Measurements from ENCODE around the gene SLC11A2.

DNA sequence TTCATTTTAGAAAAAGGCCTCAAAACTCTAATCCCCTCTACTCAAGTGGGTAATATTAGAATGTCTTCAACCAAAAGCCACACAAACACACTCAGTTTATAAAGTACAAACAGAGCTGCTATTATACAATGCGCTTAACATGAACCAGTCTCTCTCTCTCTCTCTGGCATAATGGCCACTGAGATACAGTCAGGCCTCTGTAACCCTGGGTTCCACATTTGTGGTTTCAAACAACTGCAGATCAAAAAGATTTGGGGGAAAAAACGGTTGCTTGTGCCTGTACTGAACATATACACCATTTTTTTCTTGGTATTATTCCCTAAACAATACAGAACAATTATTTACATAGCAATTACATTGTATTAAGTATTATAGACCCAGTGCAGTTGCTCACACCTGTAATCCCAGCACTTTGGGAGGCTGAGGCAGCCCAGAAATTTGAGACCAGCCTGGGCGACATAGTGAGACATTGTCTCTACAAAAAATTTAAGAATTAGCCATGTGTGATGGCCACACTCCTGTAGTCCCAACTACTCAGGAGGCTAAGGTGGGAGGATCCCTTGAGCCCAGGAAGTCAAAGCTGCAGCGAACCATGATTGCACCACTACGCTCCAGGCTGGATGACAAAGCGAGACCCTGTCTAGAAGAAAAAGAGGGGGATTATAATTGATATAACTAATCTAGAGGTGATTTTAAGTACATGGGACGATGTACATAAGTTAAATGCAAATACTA, 5.6 kb downstream of the SLC11A2 start:
- TF ChIP-seq EZH2 (IDR thresholded peaks at IDR 0.05; ENCODE audit: borderline replicate concordance, low read length), result no peak
- TF ChIP-seq, protein P1, sequence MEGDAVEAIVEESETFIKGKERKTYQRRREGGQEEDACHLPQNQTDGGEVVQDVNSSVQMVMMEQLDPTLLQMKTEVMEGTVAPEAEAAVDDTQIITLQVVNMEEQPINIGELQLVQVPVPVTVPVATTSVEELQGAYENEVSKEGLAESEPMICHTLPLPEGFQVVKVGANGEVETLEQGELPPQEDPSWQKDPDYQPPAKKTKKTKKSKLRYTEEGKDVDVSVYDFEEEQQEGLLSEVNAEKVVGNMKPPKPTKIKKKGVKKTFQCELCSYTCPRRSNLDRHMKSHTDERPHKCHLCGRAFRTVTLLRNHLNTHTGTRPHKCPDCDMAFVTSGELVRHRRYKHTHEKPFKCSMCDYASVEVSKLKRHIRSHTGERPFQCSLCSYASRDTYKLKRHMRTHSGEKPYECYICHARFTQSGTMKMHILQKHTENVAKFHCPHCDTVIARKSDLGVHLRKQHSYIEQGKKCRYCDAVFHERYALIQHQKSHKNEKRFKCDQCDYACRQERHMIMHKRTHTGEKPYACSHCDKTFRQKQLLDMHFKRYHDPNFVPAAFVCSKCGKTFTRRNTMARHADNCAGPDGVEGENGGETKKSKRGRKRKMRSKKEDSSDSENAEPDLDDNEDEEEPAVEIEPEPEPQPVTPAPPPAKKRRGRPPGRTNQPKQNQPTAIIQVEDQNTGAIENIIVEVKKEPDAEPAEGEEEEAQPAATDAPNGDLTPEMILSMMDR (IDR thresholded peaks at IDR 0.05; ENCODE audit: low read length), result no peak
